NCI-H345 treated with DMSO at 0.1 percent for 48 hours (cell line): Measurements from ENCODE around the gene TBCC.
"Not testable (repeated sequence)": the region's sequence is repeated elsewhere in the genome, so short reads cannot be mapped to it uniquely, and the experiment has no call there.

Experiments
- DNase-seq: peaks from one replicate; lab custom pipeline; 2025; ENCODE audit not compliant: unreplicated experiment; lab: John Stamatoyannopoulos, UW

Gene TBCC, protein sequence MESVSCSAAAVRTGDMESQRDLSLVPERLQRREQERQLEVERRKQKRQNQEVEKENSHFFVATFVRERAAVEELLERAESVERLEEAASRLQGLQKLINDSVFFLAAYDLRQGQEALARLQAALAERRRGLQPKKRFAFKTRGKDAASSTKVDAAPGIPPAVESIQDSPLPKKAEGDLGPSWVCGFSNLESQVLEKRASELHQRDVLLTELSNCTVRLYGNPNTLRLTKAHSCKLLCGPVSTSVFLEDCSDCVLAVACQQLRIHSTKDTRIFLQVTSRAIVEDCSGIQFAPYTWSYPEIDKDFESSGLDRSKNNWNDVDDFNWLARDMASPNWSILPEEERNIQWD

DNA sequence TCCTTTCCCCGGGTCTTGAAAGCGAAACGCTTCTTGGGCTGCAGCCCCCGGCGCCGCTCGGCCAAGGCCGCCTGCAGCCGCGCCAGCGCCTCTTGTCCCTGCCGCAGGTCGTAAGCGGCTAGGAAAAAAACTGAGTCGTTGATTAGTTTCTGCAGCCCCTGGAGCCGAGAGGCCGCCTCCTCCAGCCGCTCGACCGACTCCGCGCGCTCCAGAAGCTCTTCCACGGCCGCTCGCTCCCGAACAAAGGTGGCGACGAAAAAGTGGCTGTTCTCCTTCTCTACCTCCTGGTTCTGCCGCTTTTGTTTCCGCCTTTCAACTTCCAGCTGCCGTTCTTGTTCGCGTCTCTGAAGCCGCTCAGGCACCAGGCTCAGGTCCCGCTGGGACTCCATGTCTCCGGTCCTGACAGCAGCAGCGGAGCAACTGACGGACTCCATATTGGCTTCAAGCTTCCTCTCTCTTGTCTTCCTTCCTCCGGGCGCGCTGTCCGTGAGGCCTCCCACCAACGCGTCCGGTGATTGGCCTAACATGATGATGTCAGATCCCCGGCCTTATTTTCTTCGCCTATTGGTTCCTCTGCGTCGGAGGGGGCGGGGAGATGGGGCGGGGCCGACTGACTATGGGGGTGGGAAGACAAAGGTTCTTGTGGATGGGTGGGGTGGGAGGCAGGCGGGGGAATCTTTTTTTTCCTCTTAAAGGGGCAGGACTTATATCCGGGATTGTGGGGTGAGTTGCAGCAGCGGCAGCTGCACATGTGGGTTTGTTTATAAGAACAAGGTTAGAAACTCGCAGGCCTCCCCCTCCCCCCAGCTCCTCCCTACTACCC is at the start of gene TBCC:
TBCC (minus strand) TSS at position 464 of the 823 bp plus-strand sequence; CDS start at position 434, 30 bp downstream.
- peak; percentile 94 for DNase-seq

- DNase-seq = no peak
These were observed 49.7 kb upstream of the TBCC start for GRCh38 chr6:42795651-42796050.

DNA sequence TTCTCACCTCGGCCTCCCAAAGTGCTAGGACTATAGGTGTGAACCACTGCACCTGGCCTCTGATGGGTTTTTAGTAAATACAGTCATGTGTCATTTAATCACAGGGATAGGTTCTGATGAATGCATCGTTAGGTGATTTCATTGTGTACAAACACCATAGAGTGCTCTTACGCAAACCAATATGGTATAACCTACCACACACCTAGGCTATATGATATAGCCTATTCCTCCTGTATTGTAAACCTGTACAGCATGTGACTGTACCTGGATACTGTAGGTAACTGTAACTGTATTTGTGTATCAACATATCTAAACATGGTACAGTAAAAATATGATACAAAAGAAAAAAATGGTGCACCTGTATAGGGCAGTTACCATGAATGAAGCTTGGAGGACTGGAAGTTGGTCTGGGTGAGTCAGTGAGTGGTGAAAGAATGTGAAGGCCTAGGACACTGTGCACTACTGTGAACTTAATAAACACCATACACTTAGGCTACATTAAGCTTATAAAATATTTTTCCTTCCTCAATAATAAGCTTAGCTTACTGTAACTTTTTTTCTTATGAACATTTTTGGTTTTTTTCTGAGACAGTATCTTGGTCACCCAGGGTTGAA is 45.9 kb upstream of the TBCC start:
- DNase-seq = peak; percentile 79

- DNase-seq = no peak
These were observed 44.8 kb upstream of the TBCC start for GRCh38 chr6:42790549-42791181.

- no peak for DNase-seq
These were observed 42.8 kb upstream of the TBCC start for GRCh38 chr6:42788671-42789070.

- DNase-seq = no peak
These were observed 41.2 kb upstream of the TBCC start for GRCh38 chr6:42787063-42787472.

DNA sequence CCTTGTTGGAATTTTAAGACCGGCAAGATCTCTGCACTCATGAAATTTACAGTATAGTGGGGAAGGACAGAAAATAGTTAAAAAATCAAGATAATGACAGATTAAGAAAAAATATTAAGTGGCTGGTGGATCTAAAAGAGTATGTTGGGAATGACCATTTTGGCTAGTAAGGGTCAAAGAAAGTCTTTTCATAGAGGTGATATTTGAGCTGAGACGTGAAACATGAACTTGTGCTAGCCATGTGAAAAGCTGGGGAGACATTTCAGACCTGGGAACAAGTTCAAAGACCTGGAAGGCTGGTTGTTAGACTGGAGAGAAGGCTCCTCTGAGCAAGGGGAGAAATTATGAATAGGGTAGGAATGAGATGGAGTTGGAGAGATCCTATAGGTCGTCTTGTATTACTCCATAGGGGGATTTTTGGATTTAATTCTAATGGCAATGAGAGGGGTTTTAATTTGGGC is 40.7 kb upstream of the TBCC start:
- DNase-seq = no peak

DNA sequence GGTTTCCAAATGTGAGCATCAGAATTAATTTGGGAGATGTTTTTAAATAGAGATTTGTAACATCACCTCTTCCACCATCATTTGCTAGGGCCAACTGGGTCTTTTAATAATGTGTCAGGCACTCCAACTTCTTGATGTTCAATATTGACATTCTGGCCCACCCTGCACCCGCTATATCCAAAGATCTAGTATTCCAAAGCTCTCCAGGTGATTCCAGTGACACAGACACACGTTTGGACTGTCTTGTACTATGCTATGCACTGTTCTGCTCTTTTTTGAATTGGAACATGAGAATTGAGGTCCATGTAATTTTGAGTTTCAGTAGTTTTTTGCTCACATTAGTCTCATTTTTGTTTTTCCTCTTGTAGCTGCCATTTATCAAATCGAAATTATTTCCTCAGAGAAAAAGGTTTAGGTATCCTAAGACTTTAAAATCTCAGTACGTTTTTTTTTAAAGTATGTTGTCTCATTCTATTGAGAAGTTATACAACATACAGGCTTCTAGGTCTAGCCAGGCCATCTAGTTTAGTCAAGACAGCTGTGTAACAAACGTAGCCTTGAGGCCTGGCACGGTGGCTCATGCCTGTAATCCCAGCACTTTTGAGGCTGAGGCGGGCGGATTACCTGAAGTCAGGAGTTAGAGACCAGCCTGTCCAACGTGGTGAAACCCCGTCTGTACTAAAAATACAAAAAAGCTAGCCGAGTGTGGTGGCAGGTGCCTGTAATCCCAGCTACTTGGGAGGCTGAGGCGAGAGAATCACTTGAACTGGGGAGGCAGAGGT is 39.0 kb upstream of the TBCC start:
- no peak for DNase-seq

DNA sequence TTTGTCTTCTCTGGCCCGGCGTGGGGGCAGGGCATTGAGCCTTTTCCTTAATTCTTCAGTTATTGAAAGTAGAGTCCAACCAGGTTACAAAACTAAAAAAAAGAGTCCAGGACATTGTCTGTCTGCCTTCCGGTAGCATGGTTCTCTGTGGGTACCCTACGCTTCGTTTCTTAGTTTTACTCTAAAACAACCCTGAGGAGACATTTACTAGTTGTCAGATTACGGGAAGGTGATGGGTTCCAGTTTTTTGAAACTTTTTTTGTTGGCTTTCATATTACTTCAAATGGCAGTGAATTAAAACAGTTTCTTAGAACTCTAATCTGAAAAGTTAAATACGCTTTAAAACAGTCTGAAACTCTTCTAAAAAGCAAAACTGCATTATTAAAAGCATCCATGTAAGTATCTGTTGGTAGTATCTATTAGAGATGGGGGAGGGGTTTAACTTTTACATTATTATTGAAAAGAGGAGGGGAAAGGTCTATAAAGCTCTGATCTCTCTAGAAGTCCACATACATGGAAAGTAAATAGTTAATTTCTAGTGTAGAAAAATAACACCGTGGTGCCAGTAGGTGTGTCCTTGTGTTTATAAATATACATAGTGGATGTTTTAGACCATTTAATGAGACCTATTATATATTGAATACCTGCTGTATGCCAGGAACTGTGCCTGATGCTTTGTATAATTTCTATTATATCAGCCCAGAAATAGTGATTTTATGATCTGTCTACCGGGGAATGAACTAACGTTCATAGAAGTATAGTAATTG is 38.2 kb upstream of the TBCC start:
- no peak for DNase-seq

DNA sequence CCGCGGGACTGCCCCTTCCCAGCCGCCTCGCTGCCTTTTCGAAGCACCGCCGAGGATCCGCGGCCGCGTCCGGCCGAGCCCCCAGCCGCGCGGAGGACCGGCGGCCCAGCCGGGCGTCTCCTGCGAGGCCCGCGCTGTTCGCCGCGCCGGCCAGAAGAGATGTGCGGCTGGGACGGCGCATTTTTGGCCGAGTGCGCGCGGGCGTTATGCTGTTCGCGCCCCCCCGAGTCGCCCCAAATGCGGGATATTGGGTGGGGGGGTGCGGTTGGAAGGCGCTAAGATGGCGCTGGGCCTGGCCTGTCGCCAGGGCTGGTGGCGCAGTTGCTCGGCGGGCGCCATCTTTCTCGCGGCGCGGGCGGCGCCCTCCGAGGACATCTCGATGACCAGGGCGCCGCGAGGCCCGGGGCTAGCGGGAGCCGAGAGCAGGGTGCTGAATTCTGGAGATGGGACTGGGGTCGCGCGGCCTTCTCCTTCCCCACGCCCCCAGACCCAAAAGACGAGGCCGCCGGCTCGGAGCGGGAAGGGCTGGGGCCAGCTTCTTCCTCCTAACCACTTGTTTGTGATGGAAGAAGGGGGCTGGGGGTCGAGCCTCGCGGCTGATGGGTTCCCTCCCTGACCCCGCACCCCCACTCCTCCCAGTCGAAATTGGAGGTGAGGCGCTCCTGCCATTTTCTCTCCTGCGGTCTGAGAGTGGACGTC is 37.4 kb upstream of the TBCC start:
- DNase-seq = peak; percentile 45

DNA sequence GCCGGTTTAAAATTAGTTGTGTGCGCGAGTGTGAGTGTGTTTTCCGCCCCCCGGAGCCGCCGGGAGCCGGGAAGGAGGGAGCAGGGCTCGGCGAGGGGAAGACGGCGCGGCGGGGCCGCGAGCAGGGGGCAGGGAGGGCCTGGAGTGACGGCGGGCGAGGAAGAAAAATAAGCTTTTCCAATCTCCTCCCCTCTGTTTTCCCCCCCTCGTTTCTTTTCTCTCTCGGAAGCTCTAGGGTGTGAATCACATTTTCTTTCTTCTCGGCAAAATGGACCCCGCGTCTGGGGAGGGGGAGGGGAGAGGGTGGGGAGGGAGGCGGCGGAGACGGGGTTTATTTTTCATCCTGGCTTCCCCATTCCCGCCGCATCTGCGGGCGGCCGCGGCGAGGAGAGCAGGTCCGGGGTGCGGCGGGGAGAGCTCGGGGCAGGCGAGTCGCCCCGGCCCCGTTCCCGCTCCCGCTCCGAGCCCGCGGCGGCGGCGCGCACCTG is 36.8 kb upstream of the TBCC start:
- DNase-seq = peak; percentile 41

DNA sequence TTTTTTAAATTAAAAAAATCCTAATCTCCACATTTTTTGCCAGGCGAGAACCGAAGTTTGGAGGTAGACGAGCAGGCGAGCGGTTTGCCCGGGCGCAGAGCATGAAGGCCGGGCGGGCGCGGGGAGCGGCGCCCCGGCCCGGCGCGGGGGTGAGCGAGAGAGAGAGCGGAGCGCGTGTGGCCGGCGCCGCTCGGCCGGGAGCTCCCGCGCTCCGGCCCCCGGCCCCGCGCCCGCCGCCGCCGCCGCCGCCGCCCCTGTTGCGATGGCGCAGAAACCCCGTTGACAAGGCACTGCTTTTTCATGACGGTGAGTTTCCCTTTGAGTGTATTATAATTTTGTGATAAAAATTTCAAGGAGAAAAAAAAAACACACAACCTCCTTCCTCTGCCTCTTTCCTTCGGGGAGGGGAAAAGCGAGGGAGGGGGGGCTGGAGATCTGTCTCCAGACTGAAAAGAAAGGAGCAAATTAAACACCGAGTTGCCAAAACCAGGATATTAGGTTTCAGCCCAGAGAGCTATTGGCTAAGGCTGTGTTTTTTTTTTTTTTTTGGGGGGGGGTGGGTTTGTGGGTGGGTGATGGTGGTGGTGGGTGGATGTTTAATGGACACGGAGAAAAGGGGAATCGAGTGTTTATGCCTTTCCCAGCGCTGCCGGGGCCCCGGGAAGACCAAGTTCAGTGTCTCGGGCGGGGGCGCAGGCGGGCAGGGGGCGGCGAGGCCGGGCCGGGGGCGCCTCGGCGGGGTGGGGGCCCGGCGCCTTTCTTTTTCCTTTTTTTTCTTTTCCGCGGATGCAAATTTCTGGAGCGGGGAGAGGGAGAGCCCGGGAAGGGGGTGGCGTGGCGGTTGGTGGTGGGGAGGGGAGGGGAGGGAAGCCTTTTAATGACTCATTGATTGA is 36.1 kb upstream of the TBCC start, which contains the start of gene BICRAL:
BICRAL (plus strand) TSS at position 257 of the 893 bp plus-strand sequence. CDS start 39,971 bp downstream, outside the sequence.
- peak; percentile 47 for DNase-seq

- DNase-seq = no peak
These were observed 35.6 kb upstream of the TBCC start for GRCh38 chr6:42781546-42781795.

DNA sequence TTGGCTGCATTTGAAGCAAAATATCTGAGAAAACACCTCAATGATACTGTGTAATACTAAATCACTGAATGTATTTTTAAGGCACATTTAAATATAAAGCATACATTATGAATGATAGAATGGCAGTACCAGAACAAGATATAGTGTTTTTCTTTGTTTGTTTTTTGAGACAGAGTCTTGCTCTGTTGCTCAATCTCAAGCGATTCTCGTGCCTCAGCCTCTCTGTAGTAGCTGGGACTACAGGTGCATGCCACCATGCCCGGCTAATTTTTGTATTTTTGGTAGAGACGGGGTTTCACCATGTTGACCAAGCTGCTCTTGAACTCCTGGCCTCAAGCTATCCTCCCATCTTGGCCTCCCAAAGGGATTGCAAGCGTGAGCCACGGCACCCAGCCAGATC is 33.6 kb upstream of the TBCC start:
- DNase-seq = no peak

GRCh38 chr6:42778122-42778521 is 32.2 kb upstream of the TBCC start:
- no peak for DNase-seq

DNA sequence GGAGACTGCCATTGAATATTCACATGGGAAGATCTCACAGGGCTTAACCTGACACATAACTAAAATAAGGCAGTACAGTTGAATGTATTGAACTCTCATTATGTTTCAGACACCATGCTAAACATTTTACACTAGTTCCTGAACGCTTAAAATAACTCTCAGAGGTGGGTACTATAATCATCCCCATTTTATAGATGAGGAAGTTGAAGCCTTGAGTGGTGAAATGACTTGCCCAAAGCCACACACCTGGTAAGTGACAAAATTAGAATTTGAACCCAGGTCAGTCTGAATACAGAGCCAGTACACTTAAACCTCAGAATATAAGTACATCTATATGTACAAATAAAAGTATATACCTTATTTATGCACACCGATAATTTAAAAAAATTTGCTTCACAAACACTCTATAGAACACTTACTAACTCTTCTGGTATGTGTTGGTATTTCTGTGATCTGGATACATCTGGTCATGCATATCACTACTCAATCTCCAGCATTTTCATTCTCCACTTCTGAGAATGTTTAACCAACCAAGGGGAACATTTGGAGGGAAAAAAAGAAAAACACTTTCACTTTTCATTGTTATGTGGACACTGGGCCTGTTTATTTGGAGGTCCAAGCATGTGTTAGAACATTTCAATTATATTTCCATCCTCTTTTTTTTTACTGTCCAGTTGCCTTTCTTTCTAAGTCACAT is 31.4 kb upstream of the TBCC start:
- DNase-seq = no peak

GRCh38 chr6:42774821-42775487 is 29.1 kb upstream of the TBCC start:
- DNase-seq = not testable (repeated sequence)
